Measurements from ENCODE around the gene CDH4.

DNA sequence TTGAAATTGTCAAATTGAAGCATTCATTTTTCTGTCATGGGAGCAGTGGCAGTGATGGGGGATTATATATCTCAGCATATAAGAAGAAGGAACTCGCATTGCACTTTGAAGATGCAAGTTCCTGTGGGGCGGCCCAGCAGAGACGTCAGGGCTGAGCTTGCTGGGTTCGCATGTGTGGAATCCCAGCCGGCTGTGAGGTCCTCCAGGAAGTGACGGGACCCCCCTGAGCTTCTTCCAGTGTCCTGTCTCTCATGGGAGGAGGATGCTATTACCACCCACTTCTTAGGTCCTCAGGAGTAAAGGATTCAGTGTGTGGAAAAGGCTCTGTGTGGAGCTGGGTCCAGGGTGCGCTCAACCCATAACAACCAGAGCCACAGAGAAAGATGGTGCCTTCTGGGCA is 201.2 kb downstream of the CDH4 start:
- TF ChIP-seq, protein P1, sequence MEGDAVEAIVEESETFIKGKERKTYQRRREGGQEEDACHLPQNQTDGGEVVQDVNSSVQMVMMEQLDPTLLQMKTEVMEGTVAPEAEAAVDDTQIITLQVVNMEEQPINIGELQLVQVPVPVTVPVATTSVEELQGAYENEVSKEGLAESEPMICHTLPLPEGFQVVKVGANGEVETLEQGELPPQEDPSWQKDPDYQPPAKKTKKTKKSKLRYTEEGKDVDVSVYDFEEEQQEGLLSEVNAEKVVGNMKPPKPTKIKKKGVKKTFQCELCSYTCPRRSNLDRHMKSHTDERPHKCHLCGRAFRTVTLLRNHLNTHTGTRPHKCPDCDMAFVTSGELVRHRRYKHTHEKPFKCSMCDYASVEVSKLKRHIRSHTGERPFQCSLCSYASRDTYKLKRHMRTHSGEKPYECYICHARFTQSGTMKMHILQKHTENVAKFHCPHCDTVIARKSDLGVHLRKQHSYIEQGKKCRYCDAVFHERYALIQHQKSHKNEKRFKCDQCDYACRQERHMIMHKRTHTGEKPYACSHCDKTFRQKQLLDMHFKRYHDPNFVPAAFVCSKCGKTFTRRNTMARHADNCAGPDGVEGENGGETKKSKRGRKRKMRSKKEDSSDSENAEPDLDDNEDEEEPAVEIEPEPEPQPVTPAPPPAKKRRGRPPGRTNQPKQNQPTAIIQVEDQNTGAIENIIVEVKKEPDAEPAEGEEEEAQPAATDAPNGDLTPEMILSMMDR (IDR thresholded peaks at IDR 0.05; ENCODE audit: borderline replicate concordance, extremely low read depth, low read length, poor library complexity, severe bottlenecking), result no peak
- TF ChIP-seq EZH2 (IDR thresholded peaks at IDR 0.05; ENCODE audit: borderline replicate concordance, low read depth, low read length, severe bottlenecking), result no peak
